ENCODE measurements around the gene COPS7B. TPM values are rescaled to one million over a fixed set of nuclear protein-coding genes. Genes with fewer than 3 reads are reported as not detected.

Gene COPS7B
- polyA plus RNA-seq, 1 of the 3 experiments (the other 2 are of a cell fraction), result 60.5 TPM

- POLR2A ChIA-PET, result no interaction called here
- Histone ChIP-seq H3K36me3 (replicated peaks in 1 of 2; ENCODE audit: control insufficient read depth in 1 of 2, insufficient read depth in 2 of 2, low read length in 1 of 2) (no peaks in the 10 kb centered on the region), H3K9ac (no peak overlapping the region), H3K27ac (ENCODE audit: low read depth in 2 of 2, low read length in 1 of 2) (no peak overlapping the region), H2AFZ (ENCODE audit: low read depth) (no peak overlapping the region), H3F3A (replicated peaks; ENCODE audit: insufficient read depth) (no peaks in the 10 kb centered on the region), H3K4me1 (ENCODE audit: control insufficient read depth in 1 of 2, insufficient read depth in 2 of 2, low read depth in 1 of 2, low read length in 1 of 2) (no peaks in the 10 kb centered on the region), H3K79me2 (ENCODE audit: insufficient read depth) (no peaks in the 10 kb centered on the region), H3K9me2 (no peaks in the 10 kb centered on the region), H3K4me3 (ENCODE audit: low read depth in 2 of 2, low read length in 1 of 2) (no peak overlapping the region), H3K9me3 (no peaks in the 10 kb centered on the region), H3K27me3 (ENCODE audit: insufficient read depth) (no peaks in the 10 kb centered on the region), H3K4me2 (no peak overlapping the region), H4K20me1 (ENCODE audit: insufficient read depth) (no peaks in the 10 kb centered on the region)
- TF ChIP-seq NRF1 (IDR thresholded peaks at IDR 0.05; ENCODE audit: low read depth, low read length) (no peak), MAX (IDR thresholded peaks at IDR 0.05; ENCODE audit: low read depth) (no peak), TCF12 (IDR thresholded peaks at IDR 0.05) (no peak), ZBTB33 (IDR thresholded peaks at IDR 0.05; ENCODE audit: borderline replicate concordance, low read depth) (no peak), CTCF (IDR thresholded peaks at IDR 0.05) (no peak), USF2 (IDR thresholded peaks at IDR 0.05; ENCODE audit: borderline replicate concordance, low read depth, low read length) (no peak), FOXM1 (IDR thresholded peaks at IDR 0.05; ENCODE audit: low read depth) (no peak), POLR2AphosphoS5 (IDR thresholded peaks at IDR 0.05; ENCODE audit: low read depth, low read length) (no peak), USF1 (IDR thresholded peaks at IDR 0.05; ENCODE audit: borderline replicate concordance, low read depth) (no peak), RFX5 (IDR thresholded peaks at IDR 0.05; ENCODE audit: low read length) (no peak), EZH2phosphoT487 (IDR thresholded peaks at IDR 0.05; ENCODE audit: borderline replicate concordance, low read depth) (no peak), PBX3 (IDR thresholded peaks at IDR 0.05) (no peak), YY1 (IDR thresholded peaks at IDR 0.05; ENCODE audit: low read depth) (no peak), RAD21 (IDR thresholded peaks at IDR 0.05; ENCODE audit: low read length) (no peak), SMC3 (IDR thresholded peaks at IDR 0.05; ENCODE audit: low read depth, low read length) (no peak), EP300 (IDR thresholded peaks at IDR 0.05; ENCODE audit: borderline replicate concordance in 1 of 2, low read depth in 1 of 2, low read length in 1 of 2) (no peak), TAF1 (IDR thresholded peaks at IDR 0.05; ENCODE audit: borderline replicate concordance, low read depth, low read length) (no peak), TEAD4 (IDR thresholded peaks at IDR 0.05; ENCODE audit: borderline replicate concordance, insufficient read depth) (no peak), GABPA (IDR thresholded peaks at IDR 0.05; ENCODE audit: low read depth) (no peak), IRF3 (IDR thresholded peaks at IDR 0.05; ENCODE audit: low read depth, low read length) (no peak)
- no peak for DNase-seq
- CTCF ChIA-PET, result interaction anchor here (1.3 kb wide), 1 partner anchor 49 kb away, joined by 3 read pairs; no protein-coding TSS in a partner anchor
Measured at GRCh38 chr2:231765496-231765929, 20.7 kb upstream of the COPS7B start.

All from SK-N-SH (cell line).